ENCODE measurements around the gene CDH13. TPM values are rescaled to one million over a fixed set of nuclear protein-coding genes. Genes with fewer than 3 reads are reported as not detected.

Gene CDH13
- total RNA-seq, 1 donor from 2014 or later = not detected

DNA sequence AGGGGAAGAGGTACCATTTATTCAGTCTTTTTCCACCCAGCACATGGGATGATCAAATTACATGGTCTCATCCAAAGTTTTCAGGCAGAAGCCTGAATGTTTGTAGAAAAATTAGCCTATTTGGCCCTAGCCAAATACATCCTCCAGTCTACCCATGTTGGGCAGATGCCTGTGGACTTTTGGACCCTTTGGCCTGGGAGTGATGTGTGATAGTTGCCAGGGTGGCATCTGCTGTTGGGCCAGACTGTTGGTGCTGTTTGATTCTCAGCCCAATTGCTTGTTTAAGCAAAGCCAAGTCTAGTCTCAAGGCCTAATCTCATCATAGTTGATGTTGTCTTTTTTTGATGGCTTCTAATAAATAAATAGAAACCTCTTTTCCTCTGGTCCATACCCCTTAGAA is 419.0 kb downstream of the CDH13 start:
- no peak for ATAC-seq (ENCODE audit: low read depth)
- Mint-ChIP-seq H3K9me3 (peaks cover 2% of the 10 kb centered on the region), H3K4me1 (no peaks in the 10 kb centered on the region), H3K4me3 (no peak overlapping the region), H3K27ac (no peak overlapping the region), H3K36me3 (ENCODE audit: low read depth) (no peaks in the 10 kb centered on the region), H3K27me3 (no peaks in the 10 kb centered on the region)
- no peak for DNase-seq
- CTCF ChIA-PET = no interaction called here
- TF ChIP-seq, protein P1, sequence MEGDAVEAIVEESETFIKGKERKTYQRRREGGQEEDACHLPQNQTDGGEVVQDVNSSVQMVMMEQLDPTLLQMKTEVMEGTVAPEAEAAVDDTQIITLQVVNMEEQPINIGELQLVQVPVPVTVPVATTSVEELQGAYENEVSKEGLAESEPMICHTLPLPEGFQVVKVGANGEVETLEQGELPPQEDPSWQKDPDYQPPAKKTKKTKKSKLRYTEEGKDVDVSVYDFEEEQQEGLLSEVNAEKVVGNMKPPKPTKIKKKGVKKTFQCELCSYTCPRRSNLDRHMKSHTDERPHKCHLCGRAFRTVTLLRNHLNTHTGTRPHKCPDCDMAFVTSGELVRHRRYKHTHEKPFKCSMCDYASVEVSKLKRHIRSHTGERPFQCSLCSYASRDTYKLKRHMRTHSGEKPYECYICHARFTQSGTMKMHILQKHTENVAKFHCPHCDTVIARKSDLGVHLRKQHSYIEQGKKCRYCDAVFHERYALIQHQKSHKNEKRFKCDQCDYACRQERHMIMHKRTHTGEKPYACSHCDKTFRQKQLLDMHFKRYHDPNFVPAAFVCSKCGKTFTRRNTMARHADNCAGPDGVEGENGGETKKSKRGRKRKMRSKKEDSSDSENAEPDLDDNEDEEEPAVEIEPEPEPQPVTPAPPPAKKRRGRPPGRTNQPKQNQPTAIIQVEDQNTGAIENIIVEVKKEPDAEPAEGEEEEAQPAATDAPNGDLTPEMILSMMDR (IDR thresholded peaks at IDR 0.05) = no peak
- POLR2A ChIA-PET = no interaction called here
- intact Hi-C loops (cut with micrococcal nuclease) = no loop called here

DNA sequence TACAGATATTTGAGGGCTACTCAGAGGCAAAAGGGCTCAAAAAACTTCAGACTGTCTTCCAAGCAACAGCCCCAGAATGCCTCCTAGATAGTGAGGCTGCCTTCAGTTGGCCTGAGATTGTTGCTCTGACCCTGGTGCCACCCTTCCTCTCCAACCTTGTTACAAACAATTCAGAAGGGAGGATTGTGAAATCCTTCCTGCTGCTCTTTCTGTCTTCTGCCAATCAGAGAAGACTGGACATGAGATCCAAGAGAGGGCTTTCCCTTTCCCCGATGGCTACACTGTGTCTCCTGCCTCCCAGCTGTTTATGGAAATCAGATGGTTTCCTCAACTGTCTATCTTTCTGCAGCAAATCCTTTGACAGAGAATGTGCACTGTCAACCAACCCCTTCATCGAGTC is 419.9 kb downstream of the CDH13 start:
- CTCF ChIA-PET = no interaction called here

DNA sequence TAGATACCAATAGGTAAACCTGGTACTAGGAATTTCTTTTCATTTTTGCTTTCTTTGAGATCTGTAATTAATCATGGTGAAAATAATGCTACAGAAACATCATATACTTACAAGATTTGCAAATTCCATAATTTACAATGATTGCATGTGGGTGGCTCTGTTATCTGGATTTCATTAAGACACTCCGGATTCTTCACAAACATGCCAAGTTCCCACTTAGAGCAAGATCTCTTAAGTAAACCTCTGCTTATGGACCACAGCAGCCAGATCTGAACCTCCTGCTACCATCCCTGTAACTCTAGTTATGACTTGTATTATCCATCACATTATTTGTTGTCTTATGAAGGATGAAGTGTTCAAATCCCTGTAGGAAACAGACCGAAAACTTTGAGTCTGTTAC is 424.7 kb downstream of the CDH13 start:
- intact Hi-C loops (cut with micrococcal nuclease) = no loop called here
- Mint-ChIP-seq H3K4me1 (no peaks in the 10 kb centered on the region), H3K9me3 (peaks cover 2% of the 10 kb centered on the region), H3K27ac (no peak overlapping the region), H3K4me3 (no peak overlapping the region), H3K27me3 (no peaks in the 10 kb centered on the region), H3K36me3 (ENCODE audit: low read depth) (no peaks in the 10 kb centered on the region)
- TF ChIP-seq, protein P1 (IDR thresholded peaks at IDR 0.05) = no peak
- POLR2A ChIA-PET = no interaction called here
- DNase-seq = no peak
- no peak for ATAC-seq (ENCODE audit: low read depth)
- CTCF ChIA-PET = no interaction called here

More for the DNA sequence above, 419.9 kb downstream of the CDH13 start:
- H3K9me3 Mint-ChIP-seq = peaks cover 2% of the 10 kb centered on the region
- H3K4me1 Mint-ChIP-seq = no peaks in the 10 kb centered on the region
- ATAC-seq (ENCODE audit: low read depth) = no peak
- POLR2A ChIA-PET = no interaction called here
- no peak overlapping the region for H3K4me3 Mint-ChIP-seq
- intact Hi-C loops (cut with micrococcal nuclease) = no loop called here
- TF ChIP-seq, protein P1 (IDR thresholded peaks at IDR 0.05) = no peak
- no peak for DNase-seq
- no peak overlapping the region for H3K27ac Mint-ChIP-seq
- no peaks in the 10 kb centered on the region for H3K27me3 Mint-ChIP-seq
- no peaks in the 10 kb centered on the region for H3K36me3 Mint-ChIP-seq (ENCODE audit: low read depth)

DNA sequence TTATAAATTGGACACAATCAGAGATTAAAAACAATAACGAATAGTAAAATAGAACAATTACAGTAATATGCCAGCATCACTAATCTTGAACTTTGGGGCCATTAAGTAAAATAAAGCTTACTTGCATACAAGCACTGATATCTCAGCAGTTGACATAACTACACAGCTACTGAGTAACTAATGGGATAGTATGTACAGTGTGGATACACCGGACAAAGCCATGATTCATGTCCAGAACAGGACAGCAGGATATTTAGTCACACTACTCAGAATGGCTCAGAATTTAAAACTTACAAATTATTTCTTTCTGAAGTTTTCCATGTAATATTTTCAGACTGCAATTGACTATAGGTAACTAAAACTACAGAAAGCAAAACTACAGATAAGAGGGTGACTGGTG is 427.5 kb downstream of the CDH13 start:
- H3K27me3 Mint-ChIP-seq = no peaks in the 10 kb centered on the region
- DNase-seq (no peak), ATAC-seq (ENCODE audit: low read depth) (no peak)
- no peaks in the 10 kb centered on the region for H3K36me3 Mint-ChIP-seq (ENCODE audit: low read depth)
- no peak overlapping the region for H3K4me3 Mint-ChIP-seq
- POLR2A ChIA-PET = no interaction called here
- H3K27ac Mint-ChIP-seq = no peak overlapping the region
- intact Hi-C loops (cut with micrococcal nuclease) = no loop called here
- no peaks in the 10 kb centered on the region for H3K4me1 Mint-ChIP-seq
- TF ChIP-seq, protein P1 (IDR thresholded peaks at IDR 0.05) = no peak
- CTCF ChIA-PET = no interaction called here
- no peaks in the 10 kb centered on the region for H3K9me3 Mint-ChIP-seq

DNA sequence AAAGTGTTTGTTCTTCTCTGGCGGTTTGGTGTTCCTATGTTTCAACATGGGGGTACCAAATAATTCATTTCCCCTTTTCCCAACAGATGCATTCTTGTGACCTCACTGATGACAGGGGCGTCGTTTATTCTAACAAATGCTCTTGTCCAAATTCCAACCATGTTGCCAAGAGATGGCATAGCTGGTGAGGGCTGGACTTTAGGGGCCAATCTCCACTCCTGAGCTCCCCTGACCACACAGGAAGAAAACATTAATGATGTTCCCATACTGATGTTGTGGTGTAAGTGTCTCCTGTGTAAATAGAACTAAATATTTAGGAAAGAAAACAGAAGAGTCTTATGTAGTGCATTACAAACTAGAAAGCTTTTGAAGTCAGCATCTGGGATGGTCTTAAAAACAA is 431.6 kb downstream of the CDH13 start:
- POLR2A ChIA-PET = no interaction called here
- Mint-ChIP-seq H3K9me3 (no peaks in the 10 kb centered on the region), H3K4me3 (no peak overlapping the region), H3K27me3 (peaks cover 2% of the 10 kb centered on the region), H3K27ac (no peak overlapping the region), H3K36me3 (ENCODE audit: low read depth) (no peaks in the 10 kb centered on the region), H3K4me1 (no peaks in the 10 kb centered on the region)
- TF ChIP-seq, protein P1 (IDR thresholded peaks at IDR 0.05) = no peak
- DNase-seq = no peak
- intact Hi-C loops (cut with micrococcal nuclease) = no loop called here
- ATAC-seq (ENCODE audit: low read depth) = no peak
- CTCF ChIA-PET = no interaction called here

Measured in activated B cell treated with CpG ODN at 0.5 μM for 24 hours (primary cell).